ENCODE data around the gene MME. TPM values are rescaled to one million over a fixed set of nuclear protein-coding genes. Genes with fewer than 3 reads are reported as not detected.
"Not testable (repeated sequence)": the region's sequence is repeated elsewhere in the genome, so short reads cannot be mapped to it uniquely, and the experiment has no call there.

The MME gene
- total RNA-seq, 1 experiment from 2014 or later = 14.4 TPM

- no peak for TF ChIP-seq CTCF (IDR thresholded peaks at IDR 0.05; ENCODE audit: unreplicated experiment)
- no peak overlapping the region for H3K4me3 Mint-ChIP-seq (ENCODE audit: low read depth, unreplicated experiment)
- no TSS peak for BruUV-seq (replicated peaks)
- H3K36me3 Mint-ChIP-seq (ENCODE audit: insufficient read depth, unreplicated experiment) = no peaks in the 10 kb centered on the region
- intact Hi-C loops (cut with micrococcal nuclease; ENCODE audit: unreplicated experiment) = no loop called here
- H3K27me3 Mint-ChIP-seq (ENCODE audit: unreplicated experiment) = no peaks in the 10 kb centered on the region
- no peak overlapping the region for H3K27ac Mint-ChIP-seq (ENCODE audit: unreplicated experiment)
- CTCF ChIA-PET = interaction anchor here (0.5 to 1.2 kb wide), 2 partner anchors 9 to 142 kb away, joined by 4 to 5 read pairs; no protein-coding TSS in a partner anchor
- no peak for DNase-seq
- H3K4me1 Mint-ChIP-seq (ENCODE audit: low read depth, unreplicated experiment) = peaks cover 23% of the 10 kb centered on the region
- H3K9me3 Mint-ChIP-seq (ENCODE audit: low read depth, unreplicated experiment) = no peaks in the 10 kb centered on the region
Measured at GRCh38 chr3:155130001-155130400, 49.9 kb downstream of the MME start.

- peaks cover 23% of the 10 kb centered on the region for H3K4me1 Mint-ChIP-seq (ENCODE audit: low read depth, unreplicated experiment)
- TF ChIP-seq CTCF (IDR thresholded peaks at IDR 0.05; ENCODE audit: unreplicated experiment) = no peak
- H3K27me3 Mint-ChIP-seq (ENCODE audit: unreplicated experiment) = no peaks in the 10 kb centered on the region
- H3K27ac Mint-ChIP-seq (ENCODE audit: unreplicated experiment) = no peak overlapping the region
- peak; percentile 28 for DNase-seq
- intact Hi-C loops (cut with micrococcal nuclease; ENCODE audit: unreplicated experiment) = no loop called here
- no peaks in the 10 kb centered on the region for H3K36me3 Mint-ChIP-seq (ENCODE audit: insufficient read depth, unreplicated experiment)
- CTCF ChIA-PET = interaction anchor here (0.5 to 1.2 kb wide), 3 partner anchors 8 to 793 kb away, joined by 3 to 4 read pairs (median 3); no protein-coding TSS in a partner anchor
- no TSS peak for BruUV-seq (replicated peaks)
- no peaks in the 10 kb centered on the region for H3K9me3 Mint-ChIP-seq (ENCODE audit: low read depth, unreplicated experiment)
- H3K4me3 Mint-ChIP-seq (ENCODE audit: low read depth, unreplicated experiment) = no peak overlapping the region
Measured at GRCh38 chr3:155131104-155131503, 51.0 kb downstream of the MME start.

DNA sequence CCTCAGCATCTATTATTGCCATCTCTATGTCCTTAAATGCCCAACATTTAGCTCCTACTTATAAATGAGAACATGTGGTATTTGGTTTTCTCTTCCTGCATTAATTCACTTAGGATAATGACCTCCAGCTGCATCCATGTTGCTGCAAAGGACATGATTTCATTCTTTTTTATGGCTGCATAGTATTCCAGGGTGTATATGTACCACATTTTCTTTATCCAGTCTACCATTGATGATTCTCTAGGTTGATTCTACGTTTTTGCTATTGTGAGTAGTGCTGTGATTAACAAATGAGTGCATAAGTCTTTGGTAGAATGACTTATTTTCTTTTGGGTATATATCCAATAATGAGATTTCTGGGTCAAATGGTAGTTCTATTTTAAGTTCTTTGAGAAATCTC, 54.2 kb downstream of the MME start:
- H3K4me1 Mint-ChIP-seq (ENCODE audit: low read depth, unreplicated experiment) = peaks cover 23% of the 10 kb centered on the region
- DNase-seq; H3K9me3 Mint-ChIP-seq (ENCODE audit: low read depth, unreplicated experiment); intact Hi-C loops (cut with micrococcal nuclease; ENCODE audit: unreplicated experiment); H3K4me3 Mint-ChIP-seq (ENCODE audit: low read depth, unreplicated experiment); H3K27me3 Mint-ChIP-seq (ENCODE audit: unreplicated experiment); CTCF ChIA-PET; BruUV-seq (replicated peaks); H3K36me3 Mint-ChIP-seq (ENCODE audit: insufficient read depth, unreplicated experiment); H3K27ac Mint-ChIP-seq (ENCODE audit: unreplicated experiment): not testable (repeated sequence)

GRCh38 chr3:155135003-155135402, 54.9 kb downstream of the MME start:
- no peak for TF ChIP-seq CTCF (IDR thresholded peaks at IDR 0.05; ENCODE audit: unreplicated experiment)
- DNase-seq = no peak
- no TSS peak for BruUV-seq (replicated peaks)
- Mint-ChIP-seq H3K4me3 (ENCODE audit: low read depth, unreplicated experiment) (no peak overlapping the region), H3K36me3 (ENCODE audit: insufficient read depth, unreplicated experiment) (no peaks in the 10 kb centered on the region), H3K27ac (ENCODE audit: unreplicated experiment) (no peak overlapping the region), H3K27me3 (ENCODE audit: unreplicated experiment) (no peaks in the 10 kb centered on the region), H3K4me1 (ENCODE audit: low read depth, unreplicated experiment) (peaks cover 20% of the 10 kb centered on the region), H3K9me3 (ENCODE audit: low read depth, unreplicated experiment) (no peaks in the 10 kb centered on the region)
- CTCF ChIA-PET = interaction anchor here (0.6 kb wide), 1 partner anchor 16 kb away, joined by 4 read pairs; no protein-coding TSS in a partner anchor
- intact Hi-C loops (cut with micrococcal nuclease; ENCODE audit: unreplicated experiment) = no loop called here

DNA sequence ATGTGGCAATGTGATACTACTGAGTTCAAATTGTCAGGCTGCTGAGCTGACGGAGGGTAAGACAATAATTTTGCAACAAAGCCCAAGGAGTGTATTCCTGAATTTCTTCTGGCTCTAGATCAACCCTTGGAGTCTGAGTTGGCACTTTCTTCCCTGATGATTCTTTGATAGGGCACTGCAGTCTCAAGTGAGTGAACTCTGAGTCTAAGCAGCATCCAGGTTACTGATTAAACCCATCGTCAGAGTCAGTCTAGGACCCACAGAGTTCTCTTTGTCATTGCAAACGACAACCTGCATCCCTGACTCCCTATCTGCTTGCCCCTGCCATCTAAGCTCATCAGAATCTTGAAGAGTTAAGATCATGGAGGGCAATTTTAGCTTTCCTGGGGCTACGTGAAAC, 58.6 kb downstream of the MME start:
- no peak for TF ChIP-seq CTCF (IDR thresholded peaks at IDR 0.05; ENCODE audit: unreplicated experiment)
- Mint-ChIP-seq H3K4me1 (ENCODE audit: low read depth, unreplicated experiment) (no peaks in the 10 kb centered on the region), H3K9me3 (ENCODE audit: low read depth, unreplicated experiment) (no peaks in the 10 kb centered on the region), H3K27me3 (ENCODE audit: unreplicated experiment) (no peaks in the 10 kb centered on the region), H3K27ac (ENCODE audit: unreplicated experiment) (no peak overlapping the region), H3K36me3 (ENCODE audit: insufficient read depth, unreplicated experiment) (no peaks in the 10 kb centered on the region), H3K4me3 (ENCODE audit: low read depth, unreplicated experiment) (no peak overlapping the region)
- BruUV-seq (replicated peaks) = no TSS peak
- CTCF ChIA-PET = interaction anchor here (1.1 kb wide), 1 partner anchor 8 kb away, joined by 4 read pairs; no protein-coding TSS in a partner anchor
- DNase-seq = no peak
- intact Hi-C loops (cut with micrococcal nuclease; ENCODE audit: unreplicated experiment) = no loop called here

Data from Calu3 (cell line).